GM21423 (cell line): Measurements from ENCODE around the gene POTEB.
"Not testable (repeated sequence)": the region's sequence is repeated elsewhere in the genome, so short reads cannot be mapped to it uniquely, and the experiment has no call there.

Experiments
- ATAC-seq: cut with Tn5 transposase; IDR thresholded peaks from one replicate; pipeline ENCODE4 v1.9.1; 2021; ENCODE audit warnings: mild to moderate bottlenecking, moderate library complexity; ENCODE audit not compliant: unreplicated experiment

Gene POTEB

DNA sequence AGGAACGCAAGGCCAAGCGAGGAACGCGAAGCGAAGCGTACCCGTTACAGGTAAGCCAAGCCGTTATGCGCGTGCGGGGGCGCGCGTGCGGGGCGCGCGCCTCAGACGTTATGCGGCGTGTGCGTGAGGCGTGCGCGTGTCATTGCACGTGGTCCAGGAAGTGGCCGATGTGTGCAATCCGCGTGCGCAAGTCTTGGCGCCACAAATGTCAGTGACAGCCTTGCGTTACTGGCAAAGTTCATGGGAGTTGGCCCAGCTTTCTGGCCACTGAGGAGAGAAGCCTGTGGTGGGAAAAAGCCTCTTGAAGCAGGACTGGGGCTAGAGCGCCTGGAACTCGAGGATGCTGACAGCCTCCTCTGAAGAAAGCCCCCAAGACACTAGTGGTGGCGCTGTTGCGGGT lies at the start of gene POTEB:
TSS of gene POTEB (minus strand) at position 101 of the 400 bp plus-strand sequence. CDS start 489 bp downstream, outside the sequence.
- not testable (repeated sequence) for ATAC-seq

DNA sequence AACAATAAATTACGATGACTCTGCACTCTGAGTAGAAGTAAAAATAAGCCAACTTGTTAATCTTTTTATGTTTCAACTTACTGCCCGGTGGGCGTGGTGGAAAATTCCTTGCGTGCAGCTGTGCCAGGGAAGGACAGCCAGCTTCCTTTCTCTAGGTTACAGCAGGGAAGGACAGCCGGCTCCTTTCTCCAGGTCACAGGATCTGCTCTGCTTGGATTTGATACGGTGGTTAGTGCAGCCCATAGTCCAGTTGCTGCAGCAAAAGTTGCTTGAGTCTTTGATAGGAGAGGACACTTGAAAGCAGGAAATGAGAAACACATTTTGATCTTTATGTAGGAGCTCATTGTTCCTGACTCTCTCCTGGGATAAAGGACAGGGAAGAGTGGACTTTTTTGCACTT lies 13.4 kb upstream of the POTEB start:
- ATAC-seq = not testable (repeated sequence)

DNA sequence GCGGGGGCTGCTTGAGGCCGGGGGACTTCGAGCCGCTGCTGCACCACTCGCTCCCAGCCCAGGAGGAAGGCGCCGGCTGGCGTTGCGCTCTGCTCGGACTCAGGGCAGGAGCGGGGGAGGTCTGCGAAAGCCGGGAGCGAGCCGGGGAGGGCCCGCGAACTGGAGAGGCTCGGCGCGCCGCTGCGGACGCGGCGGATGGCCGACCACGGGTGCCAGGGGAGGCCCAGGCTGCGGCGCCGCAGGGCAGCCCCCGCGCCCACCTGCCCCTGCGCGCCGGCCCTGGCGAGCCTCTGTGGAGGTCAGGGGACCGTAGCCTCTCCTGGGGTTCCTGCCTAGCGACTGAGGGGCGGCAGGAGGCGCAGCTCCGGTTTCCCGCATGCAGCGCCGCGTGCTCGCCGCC lies 12.0 kb upstream of the POTEB start:
- ATAC-seq = not testable (repeated sequence)

DNA sequence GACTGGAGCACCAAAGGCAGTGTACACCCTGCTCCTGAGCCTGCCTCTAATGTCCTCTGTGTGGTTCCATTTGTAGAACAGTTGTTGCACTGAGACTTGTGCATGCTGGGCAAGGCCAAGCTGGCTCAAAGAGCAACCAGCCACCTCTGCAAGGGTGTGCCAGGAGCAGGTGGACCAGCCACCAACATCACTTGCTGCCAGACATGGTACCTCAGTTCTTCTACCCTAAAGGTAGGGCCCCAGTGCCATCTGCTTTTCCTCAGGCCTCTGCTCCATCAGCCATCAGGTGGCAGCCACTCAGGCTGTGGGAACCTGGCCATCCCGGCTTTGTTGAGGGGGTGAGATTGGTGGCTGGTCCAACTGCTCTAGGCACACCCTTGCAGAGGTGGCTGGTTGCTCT lies 38.7 kb downstream of the POTEB start:
- ATAC-seq = not testable (repeated sequence)
